Measurements from ENCODE around the gene HOXB3.
"Not testable (repeated sequence)": the region's sequence is repeated elsewhere in the genome, so short reads cannot be mapped to it uniquely, and the experiment has no call there.

DNA sequence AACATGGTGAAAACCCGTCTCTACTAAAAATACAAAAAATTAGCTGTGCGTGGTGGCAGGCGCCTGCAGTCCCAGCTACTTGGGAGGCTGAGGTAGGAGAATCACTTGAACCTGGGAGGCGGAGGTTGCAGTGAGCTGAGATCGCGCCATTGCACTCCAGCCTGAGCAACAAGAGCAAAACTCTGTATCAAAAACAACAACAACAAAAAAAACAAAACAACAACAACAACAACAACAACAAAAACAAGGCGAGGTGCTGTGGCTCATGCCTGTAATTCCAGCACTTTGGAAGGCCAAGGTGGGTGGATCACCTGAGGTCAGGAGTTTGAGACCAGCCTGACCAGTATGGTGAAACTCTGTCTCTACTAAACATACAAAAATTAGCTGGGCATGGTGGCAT is 80.3 kb downstream of the HOXB3 start:
- TF ChIP-seq, protein P1, sequence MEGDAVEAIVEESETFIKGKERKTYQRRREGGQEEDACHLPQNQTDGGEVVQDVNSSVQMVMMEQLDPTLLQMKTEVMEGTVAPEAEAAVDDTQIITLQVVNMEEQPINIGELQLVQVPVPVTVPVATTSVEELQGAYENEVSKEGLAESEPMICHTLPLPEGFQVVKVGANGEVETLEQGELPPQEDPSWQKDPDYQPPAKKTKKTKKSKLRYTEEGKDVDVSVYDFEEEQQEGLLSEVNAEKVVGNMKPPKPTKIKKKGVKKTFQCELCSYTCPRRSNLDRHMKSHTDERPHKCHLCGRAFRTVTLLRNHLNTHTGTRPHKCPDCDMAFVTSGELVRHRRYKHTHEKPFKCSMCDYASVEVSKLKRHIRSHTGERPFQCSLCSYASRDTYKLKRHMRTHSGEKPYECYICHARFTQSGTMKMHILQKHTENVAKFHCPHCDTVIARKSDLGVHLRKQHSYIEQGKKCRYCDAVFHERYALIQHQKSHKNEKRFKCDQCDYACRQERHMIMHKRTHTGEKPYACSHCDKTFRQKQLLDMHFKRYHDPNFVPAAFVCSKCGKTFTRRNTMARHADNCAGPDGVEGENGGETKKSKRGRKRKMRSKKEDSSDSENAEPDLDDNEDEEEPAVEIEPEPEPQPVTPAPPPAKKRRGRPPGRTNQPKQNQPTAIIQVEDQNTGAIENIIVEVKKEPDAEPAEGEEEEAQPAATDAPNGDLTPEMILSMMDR (conservative IDR thresholded peaks at IDR 0.05; ENCODE audit: low read depth, low read length): not testable (repeated sequence)
- TF ChIP-seq MXI1 (IDR thresholded peaks at IDR 0.05; ENCODE audit: borderline replicate concordance, low read depth, low read length); MAZ (IDR thresholded peaks at IDR 0.05; ENCODE audit: borderline replicate concordance, low read depth, low read length); POLR2A (IDR thresholded peaks at IDR 0.05; ENCODE audit: low read depth, low read length); CEBPB (IDR thresholded peaks at IDR 0.05; ENCODE audit: low read depth, low read length); RFX5 (IDR thresholded peaks at IDR 0.05; ENCODE audit: low read depth, low read length); SMC3 (IDR thresholded peaks at IDR 0.05; ENCODE audit: low read depth, low read length); RAD21 (IDR thresholded peaks at IDR 0.05; ENCODE audit: low read length); FOS (IDR thresholded peaks at IDR 0.05; ENCODE audit: low read depth, low read length); MAFK (IDR thresholded peaks at IDR 0.05; ENCODE audit: low read depth, low read length); BHLHE40 (IDR thresholded peaks at IDR 0.05; ENCODE audit: low read depth, low read length): not testable (repeated sequence)
- TF ChIP-seq, protein P2, sequence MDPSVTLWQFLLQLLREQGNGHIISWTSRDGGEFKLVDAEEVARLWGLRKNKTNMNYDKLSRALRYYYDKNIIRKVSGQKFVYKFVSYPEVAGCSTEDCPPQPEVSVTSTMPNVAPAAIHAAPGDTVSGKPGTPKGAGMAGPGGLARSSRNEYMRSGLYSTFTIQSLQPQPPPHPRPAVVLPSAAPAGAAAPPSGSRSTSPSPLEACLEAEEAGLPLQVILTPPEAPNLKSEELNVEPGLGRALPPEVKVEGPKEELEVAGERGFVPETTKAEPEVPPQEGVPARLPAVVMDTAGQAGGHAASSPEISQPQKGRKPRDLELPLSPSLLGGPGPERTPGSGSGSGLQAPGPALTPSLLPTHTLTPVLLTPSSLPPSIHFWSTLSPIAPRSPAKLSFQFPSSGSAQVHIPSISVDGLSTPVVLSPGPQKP (IDR thresholded peaks at IDR 0.05; ENCODE audit: borderline replicate concordance, low read depth, low read length): not testable (repeated sequence)
- TF ChIP-seq, protein P3, sequence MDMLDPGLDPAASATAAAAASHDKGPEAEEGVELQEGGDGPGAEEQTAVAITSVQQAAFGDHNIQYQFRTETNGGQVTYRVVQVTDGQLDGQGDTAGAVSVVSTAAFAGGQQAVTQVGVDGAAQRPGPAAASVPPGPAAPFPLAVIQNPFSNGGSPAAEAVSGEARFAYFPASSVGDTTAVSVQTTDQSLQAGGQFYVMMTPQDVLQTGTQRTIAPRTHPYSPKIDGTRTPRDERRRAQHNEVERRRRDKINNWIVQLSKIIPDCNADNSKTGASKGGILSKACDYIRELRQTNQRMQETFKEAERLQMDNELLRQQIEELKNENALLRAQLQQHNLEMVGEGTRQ (IDR thresholded peaks at IDR 0.05; ENCODE audit: low read depth, low read length): not testable (repeated sequence)
